D721Med (cell line): ENCODE results near the gene GTPBP2.

Experiments
- DNase-seq: peaks from one replicate; pipeline ENCODE4 v3.0.0; 2011; ENCODE audit warnings: low spot score; ENCODE audit not compliant: insufficient read length
- FAIRE-seq: peaks from 2 replicates; lab custom pipeline; 2011; peaks lifted over from hg19 to GRCh38; lab: Jason Lieb, UNC
- TF ChIP-seq, protein P1 (sequence below): IDR thresholded peaks from 2 replicates; pipeline ENCODE4 v1.5.1; 2012; ENCODE audit warnings: mild to moderate bottlenecking, control low read depth; ENCODE audit not compliant: insufficient read depth; ENCODE audit errors: missing control alignments

The GTPBP2 gene

DNA sequence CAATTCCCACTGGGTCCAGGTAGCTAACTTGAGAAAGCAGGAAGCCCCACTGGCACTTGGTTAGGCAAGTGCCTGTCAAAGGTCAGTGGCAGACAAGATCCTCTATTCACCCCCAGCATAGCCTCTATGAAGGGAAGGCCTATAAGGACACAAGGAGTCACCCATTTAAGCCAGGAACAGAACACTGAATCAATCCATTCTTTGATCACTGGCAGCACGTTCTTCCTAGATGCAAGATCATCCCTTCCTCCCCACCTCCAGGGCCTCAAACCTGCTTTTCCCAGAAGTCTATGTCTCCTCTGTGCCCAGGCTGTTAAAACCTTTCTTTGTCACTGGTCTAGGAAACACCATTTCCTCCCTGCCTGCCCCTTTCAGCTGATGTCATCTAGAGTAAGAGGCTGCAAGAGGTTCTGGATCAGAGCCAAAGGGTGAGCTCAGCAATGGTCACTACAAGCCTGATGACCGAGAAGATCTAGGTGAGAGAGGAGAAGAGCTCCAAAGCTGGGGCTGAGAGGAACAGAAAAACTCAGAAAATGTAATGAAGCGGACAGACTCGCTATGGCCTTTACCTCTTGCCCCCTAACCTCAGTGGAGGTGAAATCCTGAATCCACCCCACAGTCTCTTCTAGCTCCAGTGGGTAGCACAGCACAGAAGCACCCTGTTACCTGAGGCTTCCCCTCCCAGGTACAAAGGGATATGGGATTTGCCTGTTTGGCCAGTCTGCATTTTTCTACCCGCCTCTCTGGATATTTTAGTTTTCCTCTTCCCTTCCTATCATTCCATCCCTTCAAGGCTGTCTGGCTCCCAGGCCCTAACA is 1.8 kb downstream of the GTPBP2 start:
- DNase-seq (no peak), FAIRE-seq (no peak)
- TF ChIP-seq, protein P1, sequence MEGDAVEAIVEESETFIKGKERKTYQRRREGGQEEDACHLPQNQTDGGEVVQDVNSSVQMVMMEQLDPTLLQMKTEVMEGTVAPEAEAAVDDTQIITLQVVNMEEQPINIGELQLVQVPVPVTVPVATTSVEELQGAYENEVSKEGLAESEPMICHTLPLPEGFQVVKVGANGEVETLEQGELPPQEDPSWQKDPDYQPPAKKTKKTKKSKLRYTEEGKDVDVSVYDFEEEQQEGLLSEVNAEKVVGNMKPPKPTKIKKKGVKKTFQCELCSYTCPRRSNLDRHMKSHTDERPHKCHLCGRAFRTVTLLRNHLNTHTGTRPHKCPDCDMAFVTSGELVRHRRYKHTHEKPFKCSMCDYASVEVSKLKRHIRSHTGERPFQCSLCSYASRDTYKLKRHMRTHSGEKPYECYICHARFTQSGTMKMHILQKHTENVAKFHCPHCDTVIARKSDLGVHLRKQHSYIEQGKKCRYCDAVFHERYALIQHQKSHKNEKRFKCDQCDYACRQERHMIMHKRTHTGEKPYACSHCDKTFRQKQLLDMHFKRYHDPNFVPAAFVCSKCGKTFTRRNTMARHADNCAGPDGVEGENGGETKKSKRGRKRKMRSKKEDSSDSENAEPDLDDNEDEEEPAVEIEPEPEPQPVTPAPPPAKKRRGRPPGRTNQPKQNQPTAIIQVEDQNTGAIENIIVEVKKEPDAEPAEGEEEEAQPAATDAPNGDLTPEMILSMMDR, result no peak

DNA sequence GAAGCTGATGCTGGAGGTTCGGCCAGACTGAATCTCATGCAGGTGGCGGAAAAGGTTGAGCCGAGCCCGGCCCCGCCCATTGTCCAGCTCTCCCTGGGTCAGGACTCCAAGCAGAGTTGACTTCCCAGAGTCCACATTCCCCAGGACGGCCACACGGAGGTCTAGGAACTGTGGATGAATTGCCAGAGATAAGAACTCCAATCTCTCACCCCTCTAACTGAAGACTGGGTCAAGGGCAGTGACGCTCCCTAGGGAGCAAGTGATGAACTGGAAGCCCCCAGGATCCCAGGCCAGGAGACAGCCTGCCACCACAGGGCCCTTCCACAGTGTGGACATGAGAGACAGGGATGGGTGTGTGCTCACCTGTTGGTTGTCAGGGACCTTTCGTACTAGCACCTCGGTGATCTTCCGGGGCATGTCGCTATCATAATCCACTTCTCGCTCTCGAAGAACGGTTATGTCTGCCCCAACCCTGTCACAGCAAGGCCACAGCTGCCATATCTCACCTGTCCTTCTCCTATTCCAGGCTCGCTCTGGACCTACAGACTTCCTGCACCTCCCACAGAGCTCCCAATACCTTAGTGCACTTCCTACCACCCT is 3.6 kb downstream of the GTPBP2 start:
- DNase-seq (no peak), FAIRE-seq (no peak)
- TF ChIP-seq, protein P1, result no peak

DNA sequence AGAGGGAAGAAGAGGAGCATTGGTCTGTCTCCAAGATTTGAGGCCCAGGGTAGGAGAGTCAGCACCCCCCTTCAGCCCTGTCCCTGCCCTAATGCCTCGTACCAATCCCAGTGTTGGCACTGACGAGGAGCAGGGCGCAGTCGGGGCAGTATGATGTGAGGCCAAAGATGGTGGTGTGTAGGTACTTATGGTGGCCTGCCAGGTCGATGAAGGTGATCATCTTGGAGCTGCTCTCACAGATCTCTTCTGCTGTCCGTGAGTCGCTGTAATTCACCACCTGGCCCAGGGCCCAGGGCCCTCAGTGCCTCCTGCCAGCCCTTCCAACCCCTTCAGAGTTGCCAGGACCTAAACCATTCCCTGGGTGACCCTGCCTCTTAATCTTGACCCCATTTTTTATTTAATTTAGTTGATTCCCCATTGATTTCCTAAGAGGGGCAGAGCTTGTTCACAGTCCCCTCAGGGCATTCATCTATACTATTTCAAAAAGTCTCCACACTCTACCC is 4.2 kb downstream of the GTPBP2 start:
- DNase-seq, result no peak
- TF ChIP-seq, protein P1, result no peak

DNA sequence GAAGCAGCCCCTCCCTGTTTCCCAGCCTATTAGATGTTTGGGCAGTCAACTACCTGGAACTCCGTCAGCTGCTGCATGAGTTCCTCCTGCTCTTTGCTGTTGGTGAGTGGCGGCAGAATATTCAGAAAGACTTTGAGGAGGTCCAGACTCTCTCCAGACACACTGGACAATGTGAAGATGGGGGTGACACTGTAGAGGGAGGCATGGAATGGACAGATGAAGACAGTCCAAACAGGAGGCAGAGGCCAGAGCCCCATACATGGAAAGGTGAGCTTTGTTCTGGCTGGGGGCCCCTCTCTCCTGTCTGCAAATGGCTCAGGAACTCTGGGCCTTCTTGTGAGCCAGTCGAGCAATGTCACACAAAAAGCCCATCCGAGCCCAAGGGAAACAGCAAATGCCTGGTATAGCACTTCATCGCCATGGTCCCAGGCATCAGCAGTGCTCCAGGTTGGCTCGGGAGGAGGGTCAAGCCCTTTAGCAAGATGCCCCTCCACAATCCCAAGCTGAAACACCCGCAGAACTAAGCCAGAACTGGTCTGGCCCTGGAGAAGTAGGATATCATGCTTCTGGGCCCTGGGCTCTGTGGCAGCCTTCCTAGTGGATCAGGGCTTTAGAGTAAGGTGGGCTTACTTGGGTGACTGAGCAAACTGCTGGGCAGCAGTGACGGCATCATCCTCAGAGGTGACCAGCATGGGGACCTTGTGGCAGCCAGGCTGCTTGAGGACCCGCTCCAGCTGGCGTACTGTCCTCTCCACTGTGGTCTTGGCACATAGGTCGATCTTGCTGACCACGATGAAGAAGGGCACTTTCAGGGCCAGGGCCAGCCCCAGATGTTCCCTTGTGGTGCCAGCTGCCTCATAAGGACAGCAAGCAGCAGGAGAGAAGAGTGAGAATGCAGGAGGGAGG is 4.9 kb downstream of the GTPBP2 start:
- FAIRE-seq (no peak), DNase-seq (no peak)
- TF ChIP-seq, protein P1, result no peak

More for the DNA sequence above, 4.2 kb downstream of the GTPBP2 start:
- no peak for FAIRE-seq

DNA sequence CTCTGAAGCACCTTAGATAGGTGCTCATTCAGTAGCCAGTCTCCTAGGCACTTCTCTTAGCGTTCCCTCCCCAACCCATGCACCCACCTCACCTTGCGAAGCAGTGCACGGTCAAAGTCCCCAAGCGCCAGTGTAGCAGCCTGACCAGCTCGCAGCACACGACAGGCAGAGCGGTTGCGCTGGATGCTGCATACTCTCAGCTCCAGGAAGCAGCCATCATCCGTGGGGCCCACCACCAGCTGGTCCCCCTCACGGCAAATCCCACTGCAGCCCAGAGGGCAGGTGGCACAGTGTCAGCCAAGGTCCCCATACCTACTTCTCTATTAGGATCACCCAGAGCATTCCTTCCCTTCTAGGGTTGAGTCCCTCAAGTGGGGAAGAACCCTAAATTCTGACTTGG is 6.5 kb downstream of the GTPBP2 start:
- DNase-seq (no peak), FAIRE-seq (no peak)
- TF ChIP-seq, protein P1, result no peak

DNA sequence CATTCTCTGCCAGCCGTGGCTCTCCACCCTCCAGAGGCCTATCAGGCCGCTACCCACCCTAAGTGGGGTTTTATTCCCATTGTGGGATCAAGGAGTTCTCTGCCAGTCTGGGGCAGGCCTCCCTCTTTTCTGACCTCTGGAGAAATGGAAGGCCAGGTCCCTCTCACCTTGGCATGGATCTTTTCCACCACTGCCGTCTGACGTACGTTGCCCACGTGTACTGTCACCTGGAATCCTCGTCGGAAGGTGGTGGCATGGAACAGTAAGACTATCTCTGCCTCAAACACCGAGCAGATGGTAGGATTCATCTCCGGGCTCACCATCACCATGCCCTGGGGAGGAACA is 7.3 kb downstream of the GTPBP2 start:
- TF ChIP-seq, protein P1, result no peak
- FAIRE-seq, result no peak
- DNase-seq, result no peak
